Stimulated activated CD8-positive, alpha-beta memory T cell treated with anti-CD3 and anti-CD28 coated beads, Interleukin-2, amount 100 ng/mL, for 1 hour (primary cell): ENCODE measurements around the gene IMPA2.
A peak's percentile ranks its signal among the peaks of the same experiment; 100 is the strongest.
"Not testable (repeated sequence)": the region's sequence is repeated elsewhere in the genome, so short reads cannot be mapped to it uniquely, and the experiment has no call there.

Source experiments
- DNase-seq, 2 donors: peaks; one replicate each; pipeline ENCODE4 v3.0.0-alpha.2; 2020; ENCODE audit warnings: low read depth in 2 of 2

IMPA2 gene

DNA sequence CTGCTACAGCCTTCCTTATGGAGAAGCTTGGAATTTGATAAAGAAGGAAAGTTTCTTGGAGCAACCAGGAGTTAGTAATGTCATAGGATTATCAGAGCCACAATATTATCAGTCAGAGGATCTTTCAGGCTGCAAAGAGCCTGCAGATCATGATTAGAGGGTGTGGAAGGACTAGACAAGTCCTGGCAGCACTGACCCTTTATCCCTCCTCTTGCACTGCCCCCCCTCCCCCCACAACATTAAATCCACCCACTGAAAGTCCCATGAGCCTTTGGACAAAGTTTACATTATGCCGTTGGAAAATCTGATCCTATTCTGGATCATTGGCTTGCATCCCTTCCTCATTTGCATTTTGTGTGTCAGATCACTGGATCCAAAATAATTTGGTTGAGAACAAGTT, 18.7 kb upstream of the IMPA2 start:
- DNase-seq, result no peak

GRCh38 chr18:11963991-11964484, 17.3 kb upstream of the IMPA2 start:
- DNase-seq, result no peak

GRCh38 chr18:11969904-11970835, 11.1 kb upstream of the IMPA2 start:
- no peak for DNase-seq

- DNase-seq, result not testable (repeated sequence)
Observed at GRCh38 chr18:11970836-11971226, 10.5 kb upstream of the IMPA2 start.

DNA sequence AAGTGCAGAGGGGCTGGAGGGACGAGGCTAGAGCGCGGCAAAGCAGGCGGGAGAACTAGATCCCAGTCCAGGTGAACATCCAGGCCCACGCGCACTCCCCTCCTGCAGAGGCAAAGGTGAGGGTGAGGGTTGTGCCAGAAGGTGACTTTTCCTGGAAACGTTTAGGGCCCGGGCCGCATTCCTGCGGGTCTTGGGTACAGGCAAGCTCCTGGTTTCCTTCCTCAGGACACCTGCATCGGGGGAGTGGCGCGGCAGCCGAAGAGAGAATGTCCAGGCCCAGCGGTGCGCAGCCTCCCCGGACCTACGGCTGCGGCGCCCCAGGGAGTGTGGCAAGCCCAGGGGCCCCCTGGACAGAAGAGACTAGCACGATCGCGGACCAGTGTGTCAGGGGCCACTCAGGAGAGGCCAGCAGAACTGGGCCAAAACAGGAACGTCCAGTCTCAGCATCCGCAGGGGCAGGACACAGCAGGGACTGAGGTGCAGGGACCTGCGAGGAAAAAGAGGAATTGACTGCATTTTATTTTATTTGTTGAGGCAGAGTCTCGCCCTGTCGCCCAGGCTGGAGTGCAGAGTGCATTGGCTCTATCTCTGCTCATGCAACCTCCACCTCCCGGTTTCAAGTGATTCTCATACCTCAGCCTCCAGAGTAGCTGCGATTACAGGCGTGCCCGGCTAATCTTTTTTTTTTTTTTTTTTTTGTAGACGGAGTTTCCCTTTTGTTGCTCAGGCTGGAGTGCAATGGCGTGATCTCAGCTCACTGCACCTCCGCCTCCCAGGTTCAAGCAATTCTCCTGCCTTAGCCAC, 8.7 kb upstream of the IMPA2 start:
- DNase-seq, result no peak

DNA sequence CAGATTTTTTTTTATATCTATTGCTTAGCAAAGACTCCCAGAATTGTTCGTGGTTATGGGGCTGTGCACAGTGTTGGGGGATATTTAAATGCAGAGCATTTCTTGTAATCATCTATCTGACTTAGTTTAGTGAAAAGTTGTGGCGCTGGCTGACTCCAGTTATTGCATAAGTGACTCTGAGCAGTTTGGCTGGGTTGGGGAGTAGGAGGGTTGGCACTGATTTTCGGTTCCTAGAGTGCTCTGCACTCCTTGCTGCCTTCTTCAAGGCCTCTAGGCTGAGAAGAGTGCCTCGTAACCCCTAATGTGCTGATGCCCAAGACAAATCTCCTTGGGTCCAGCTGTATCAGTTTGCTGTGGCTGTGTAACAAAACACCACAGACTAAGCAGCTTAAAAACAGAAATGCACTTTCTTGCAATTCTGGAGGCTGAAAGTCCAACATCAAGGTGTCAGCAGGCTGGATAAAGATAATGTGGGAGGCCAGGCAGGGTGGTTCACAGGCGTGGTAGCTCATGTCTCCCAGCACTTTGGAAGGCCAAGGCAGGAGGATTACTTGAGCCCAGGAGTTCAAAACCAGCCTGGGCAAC, 6.5 kb upstream of the IMPA2 start:
- DNase-seq, result no peak

- DNase-seq, result no peak
Observed at GRCh38 chr18:11975723-11976122, 5.6 kb upstream of the IMPA2 start.

DNA sequence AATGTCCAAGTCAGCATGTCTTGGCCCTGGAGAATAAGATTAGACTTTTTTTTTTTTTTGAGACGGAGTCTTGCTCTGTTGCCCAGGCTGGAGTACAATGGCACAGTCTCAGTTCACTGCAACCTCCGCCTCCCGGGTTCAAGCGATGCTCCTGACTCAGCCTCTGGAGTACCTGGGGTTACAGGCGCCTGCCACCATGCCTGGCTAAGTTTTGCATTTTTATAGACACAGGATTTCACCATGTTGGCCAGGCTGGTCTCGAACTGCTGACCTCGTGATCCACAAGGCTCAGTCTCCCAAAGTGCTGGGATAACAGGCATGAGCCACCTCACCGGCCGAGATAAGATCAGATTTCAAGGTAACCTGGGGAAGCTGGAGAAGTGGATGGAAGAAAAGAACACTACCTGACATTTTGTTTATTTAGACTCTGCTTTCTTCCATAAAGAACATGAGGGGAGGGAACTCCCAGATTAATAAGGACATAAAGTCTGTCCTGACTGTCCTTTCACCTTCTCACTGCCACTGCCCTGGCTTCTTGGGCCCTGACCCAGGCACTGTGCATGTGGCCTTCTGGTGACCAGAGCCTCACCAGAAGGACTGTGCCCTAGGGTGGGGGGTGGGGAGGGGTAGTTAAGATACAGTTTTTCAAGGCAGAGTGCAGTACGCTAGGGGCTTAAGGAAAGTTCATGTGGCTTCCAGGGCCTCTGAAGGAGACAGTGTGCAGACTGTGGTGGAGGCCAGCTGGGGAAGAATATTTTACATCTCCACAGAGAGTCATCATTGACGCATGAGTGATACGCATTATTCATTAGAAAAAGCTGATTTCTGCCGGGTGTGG, 4.8 kb upstream of the IMPA2 start:
- no peak for DNase-seq

DNA sequence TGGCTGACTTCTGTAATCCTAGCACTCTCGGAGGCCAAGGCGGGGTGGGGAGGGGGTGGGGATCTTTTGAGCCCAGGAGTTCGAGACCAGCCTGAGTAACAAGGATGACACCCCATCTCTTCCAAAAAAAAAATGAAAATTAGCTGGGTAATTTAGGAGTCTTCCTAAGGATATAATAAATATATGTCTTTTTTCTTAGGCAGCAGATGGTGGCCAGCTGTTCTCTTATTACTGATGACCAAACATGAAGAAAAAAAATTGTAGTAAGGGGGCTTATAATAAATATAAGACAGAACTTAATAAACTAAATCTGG, 4.2 kb upstream of the IMPA2 start:
- DNase-seq, result no peak

GRCh38 chr18:11978956-11979355, 2.4 kb upstream of the IMPA2 start:
- DNase-seq, result no peak

- no peak for DNase-seq
Observed at GRCh38 chr18:11980163-11980493, 1.2 kb upstream of the IMPA2 start.

DNA sequence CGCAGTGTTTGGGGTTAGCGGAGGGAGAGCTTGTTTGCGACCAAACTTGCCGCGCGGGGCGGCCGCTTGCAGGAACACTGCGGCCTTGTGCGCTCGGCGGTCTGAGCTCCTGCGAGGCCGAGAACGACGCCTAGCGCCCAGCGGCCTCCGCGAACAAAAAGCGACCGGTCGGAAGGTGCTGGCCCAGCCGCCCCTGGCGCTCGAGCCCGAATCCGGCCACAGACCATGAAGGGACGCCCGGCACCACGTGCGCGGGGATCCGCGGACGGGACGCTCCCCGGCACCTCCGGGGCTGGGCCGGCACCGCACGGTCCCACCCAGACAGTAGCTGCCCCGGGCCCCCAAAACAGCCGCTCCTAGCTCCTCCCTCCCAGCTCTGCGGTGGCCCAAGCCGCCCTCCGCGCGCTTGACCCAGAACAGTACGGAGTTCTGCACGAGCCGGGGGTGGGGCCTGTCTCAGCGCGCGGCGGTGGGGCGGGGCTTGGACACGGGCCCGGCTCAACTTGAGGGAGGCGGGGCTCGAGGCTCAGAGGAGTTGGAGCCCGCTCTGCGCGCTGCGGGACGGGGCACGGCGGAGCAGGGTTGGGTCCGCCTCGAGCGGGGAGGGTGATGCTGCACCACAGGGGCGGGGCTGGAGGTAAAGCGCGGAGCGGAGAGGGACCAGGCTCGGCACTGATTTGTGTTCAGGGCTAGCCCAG, 664 bp upstream of the IMPA2 start:
- peak; percentile 77 to 93 for DNase-seq

DNA sequence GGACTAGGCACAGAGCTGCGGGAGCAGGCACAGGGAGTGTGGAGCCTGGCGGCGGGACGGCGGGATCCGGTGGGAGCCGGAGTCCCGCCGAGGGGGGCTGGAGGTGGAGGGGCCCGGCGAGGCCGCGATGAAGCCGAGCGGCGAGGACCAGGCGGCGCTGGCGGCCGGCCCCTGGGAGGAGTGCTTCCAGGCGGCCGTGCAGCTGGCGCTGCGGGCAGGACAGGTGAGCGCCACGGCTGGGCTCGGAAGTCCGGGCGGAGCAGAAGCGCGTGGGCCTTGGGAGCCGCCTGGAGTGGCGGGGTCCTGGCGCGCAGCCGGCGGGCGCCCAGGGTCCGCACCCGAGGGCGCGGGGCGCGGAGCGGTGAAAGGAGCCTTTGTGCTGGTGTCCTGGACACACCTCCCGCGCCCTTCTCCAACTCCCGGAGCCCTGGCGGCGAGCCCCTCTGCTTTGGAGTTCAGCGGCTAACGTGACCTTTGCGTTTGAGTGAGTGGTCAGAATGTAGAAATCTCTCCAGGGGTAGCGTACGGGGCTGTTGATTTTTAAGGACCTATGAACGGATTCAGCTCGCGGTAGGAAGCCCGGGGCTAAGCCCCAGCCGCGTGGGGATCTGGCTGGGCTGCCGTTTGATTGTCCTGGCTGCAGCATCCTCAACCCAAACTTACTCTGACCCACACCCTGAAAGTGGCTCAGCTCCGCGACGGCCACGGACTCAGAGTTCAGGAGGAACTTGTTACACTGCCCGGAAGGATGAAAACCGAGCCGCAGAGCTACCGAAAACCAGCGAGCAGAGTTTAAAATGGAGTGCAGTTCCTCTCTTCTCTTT, 448 bp downstream of the IMPA2 start:
- no peak for DNase-seq

DNA sequence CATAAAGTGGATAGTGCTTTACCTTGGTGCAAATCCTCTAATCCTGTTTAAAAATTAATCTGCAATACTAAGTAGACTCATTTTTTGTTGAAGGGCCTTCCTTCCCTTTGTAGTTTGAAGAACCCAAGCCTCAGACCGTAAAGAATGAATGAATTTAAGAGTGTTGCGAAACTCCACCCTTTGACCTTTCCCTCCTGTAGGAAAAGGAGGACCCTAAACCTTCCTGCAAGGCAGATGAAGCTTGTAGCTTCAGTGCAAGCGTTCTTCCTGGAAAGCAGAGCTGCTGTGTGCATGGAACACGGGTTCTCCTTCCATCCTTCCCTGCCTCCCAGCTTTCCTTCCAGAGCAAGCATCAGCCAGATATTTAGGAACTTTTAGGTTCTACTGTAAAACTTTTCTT, 1.7 kb downstream of the IMPA2 start:
- DNase-seq, result no peak

DNA sequence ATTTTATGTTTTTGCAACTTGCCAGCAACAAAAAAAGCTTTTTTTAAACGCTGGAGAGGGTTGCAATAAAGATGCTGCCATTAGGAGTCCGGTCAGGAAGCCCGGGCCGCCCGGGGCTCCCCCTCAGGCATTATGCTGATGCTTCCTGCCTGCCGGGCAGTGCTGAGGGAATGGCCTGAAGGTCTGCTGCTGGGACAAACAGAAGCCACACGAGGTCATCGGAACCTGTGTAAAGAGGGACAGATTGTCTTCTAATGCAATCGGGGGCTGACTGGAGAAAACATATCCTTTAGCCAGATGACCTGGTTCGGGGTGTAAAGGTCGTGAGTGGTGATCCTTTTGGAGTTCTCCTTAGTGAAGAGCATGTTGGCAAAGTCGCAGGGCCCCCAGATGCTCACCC, 2.3 kb downstream of the IMPA2 start:
- DNase-seq, result no peak

GRCh38 chr18:11984091-11984490, 2.8 kb downstream of the IMPA2 start:
- no peak for DNase-seq

DNA sequence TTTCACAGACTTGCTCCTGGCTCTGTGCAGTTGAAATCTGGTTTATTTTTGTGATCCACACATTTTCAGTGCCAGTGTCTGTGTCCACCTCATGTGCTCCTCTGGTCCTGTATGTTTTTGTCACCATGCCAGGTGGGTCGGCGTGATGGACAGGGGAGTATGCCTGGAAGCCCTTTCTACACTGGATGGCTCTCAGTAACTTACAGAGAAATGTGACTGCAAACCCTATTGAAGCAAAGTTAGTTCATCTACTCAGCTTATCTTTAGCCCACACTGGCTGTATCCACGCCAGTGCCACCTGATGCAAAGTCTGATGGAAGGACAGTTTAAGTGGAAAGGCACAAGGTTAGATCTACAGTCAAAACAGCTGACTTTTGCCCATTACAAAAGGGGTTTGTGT, 4.3 kb downstream of the IMPA2 start:
- DNase-seq, result no peak

DNA sequence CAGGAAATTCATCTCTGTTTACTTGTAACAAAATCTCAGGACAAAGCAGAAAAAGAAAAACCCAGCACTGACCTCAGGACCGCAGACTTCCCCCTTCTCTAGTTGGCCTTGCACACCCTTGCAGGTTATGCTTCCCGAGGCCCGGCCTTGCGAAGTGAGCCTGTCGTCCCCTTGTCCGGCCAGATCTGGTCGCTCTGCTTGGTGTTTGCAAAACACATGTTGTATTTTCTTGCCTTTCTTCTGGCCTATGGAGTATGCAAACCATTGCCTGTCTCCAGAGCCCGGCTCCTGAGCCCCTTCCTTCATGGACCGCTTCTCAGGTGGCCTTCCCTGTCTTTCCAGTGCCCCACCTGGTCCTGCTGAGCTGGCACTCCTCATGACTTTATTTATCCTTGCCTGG, 4.8 kb downstream of the IMPA2 start:
- DNase-seq, result no peak

GRCh38 chr18:11987527-11987926, 6.2 kb downstream of the IMPA2 start:
- DNase-seq, result no peak

GRCh38 chr18:11989174-11989573, 7.9 kb downstream of the IMPA2 start:
- DNase-seq, result no peak
